CD4-positive, alpha-beta T cell treated with Interleukin-2 at 100 ng/mL for 4 hours (primary cell): ENCODE measurements around the gene SPATS2L.

Source experiments
- DNase-seq: peaks from one replicate; pipeline ENCODE4 v3.0.0-alpha.2; 2020; ENCODE audit warnings: low spot score

Gene SPATS2L

DNA sequence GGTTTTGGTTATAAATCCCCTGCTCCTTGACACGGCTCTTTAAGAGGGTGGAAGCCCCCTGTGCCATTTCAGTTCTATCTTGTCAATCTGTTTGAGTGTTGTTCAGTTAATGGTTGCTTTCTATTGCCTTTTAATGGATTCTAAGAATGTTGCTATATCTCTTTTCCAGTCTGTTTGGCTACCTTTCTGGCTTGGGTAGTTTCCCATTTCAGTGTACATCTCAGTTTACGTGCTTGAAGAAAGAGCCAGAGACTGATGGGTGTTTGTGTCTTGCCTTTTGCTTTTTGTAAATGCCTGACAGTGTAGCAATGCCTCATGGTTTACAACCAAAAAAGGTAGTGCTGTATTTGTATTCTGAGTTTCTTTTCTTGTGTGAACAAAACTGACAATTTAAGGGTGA lies 45.3 kb downstream of the SPATS2L start:
- no peak for DNase-seq

GRCh38 chr2:200352636-200353035 lies 46.1 kb downstream of the SPATS2L start:
- no peak for DNase-seq

GRCh38 chr2:200353120-200353519 lies 46.6 kb downstream of the SPATS2L start:
- DNase-seq, result no peak

DNA sequence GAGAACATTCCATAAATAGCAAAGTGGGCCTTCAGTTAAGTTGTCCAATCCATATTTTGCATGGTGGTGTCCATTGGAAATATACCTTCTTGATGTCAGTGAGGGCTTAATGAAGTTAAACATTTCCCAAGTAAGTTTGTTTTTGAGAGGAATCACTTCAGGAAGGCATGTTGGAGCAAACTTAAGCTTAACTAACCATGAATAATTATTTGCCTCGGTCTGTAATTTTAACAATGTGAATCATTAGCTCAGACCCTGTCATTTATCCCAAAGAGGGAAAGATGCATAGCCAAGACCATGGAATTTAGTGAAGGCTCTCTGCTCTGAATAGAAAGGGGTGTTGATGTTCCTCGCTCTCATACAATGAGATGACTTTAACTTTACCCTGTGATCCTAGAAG lies 47.4 kb downstream of the SPATS2L start:
- DNase-seq, result no peak

- no peak for DNase-seq
Measured at GRCh38 chr2:200354833-200355751, 48.6 kb downstream of the SPATS2L start.

GRCh38 chr2:200356321-200356720 lies 49.8 kb downstream of the SPATS2L start:
- no peak for DNase-seq

DNA sequence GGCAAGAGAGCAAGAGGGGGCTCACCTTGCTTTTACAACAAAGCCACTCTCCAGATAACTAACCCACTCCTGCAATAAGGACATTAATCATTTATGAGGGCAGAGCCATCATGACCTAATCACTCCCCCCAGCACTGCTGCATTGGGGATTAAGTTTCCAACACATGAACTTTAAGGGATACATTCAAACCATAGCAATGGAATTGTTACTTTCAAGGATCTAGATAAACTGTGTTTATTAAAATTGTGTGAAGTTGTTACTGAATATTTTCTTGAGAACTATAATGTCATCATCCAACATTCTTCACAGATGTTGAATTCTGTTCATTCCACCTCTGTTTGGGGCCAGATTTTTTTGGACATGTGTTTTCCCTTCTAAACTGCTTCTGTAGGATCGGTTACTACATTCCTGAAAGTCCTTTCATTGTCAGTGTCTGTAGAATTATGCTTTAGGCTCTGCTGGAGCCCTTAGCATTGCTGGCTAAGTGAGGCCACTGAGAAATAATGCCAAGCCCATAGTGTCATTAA lies 50.4 kb downstream of the SPATS2L start:
- DNase-seq, result no peak

DNA sequence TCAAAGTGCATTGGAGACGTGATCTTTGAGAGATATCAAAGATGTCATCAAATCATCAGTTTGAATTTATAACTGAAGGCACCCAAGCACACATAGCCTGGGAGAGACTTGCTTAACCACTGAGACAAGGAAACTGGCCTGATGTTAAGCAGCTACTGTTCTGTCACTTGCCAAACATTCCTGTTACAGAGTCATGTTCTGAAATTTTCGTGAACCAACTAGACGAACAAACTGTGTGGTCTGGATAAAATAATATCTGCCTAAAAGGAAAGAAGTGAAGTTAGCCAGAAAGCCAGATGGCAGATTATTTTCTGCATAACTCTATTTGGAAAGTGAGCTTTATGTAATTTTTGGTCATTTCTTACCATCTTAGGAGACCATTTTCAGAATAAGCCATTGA lies 51.4 kb downstream of the SPATS2L start:
- no peak for DNase-seq

DNA sequence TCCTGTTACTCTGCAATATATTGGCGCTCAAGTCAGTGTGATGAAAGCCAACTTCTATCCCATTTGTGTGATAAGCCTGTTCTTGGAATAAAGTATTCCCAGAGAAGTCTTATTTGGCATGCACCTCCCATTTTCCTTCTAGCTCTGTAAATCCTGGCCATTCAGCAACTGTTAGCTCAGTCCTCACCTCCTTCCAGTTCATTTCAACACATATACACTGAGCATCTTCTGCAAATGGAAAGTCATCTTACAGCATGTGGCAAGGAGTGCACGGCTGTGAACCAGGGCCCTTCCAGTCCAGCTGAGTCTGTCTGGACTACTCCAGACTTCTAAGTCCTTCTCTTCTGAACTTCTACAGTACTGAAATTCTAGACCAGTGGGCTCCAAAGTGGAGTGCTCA lies 53.1 kb downstream of the SPATS2L start:
- DNase-seq, result no peak

- no peak for DNase-seq
Measured at GRCh38 chr2:200360364-200360763, 53.9 kb downstream of the SPATS2L start.

DNA sequence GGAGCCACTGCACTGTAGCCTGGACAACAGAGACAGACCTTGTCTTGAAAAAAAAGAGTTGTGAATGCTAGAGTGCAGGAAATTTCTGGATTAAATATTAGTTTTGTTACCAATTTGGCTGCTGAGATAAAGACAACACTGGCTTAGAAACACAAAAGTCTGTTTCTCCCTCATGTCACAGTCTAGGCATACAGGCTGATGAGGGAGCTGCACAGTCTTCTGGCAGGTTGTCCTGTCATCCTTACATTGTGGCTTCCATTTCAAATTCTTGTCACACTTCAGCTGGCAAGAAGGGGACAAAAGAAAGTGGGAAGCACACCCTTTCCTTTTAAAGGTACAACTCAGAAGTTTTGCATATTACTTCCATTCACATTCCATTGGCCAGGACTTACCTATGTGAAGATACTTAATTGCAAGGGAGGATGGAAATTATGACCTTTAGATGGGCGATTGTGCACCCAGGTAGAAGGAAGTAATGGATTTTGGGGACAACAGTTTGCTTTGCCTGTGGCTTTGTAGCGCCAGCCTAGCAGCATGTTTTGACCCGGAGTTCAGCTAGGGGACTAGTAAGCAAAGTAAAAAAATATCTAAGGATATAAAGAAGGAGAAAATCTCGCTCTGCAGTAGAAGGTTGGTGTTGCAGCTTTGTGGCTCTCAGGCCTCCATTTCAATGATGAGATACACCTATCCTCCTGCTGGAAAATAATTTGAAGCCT lies 55.9 kb downstream of the SPATS2L start:
- no peak for DNase-seq

- DNase-seq, result no peak
Measured at GRCh38 chr2:200363279-200363678, 56.8 kb downstream of the SPATS2L start.

DNA sequence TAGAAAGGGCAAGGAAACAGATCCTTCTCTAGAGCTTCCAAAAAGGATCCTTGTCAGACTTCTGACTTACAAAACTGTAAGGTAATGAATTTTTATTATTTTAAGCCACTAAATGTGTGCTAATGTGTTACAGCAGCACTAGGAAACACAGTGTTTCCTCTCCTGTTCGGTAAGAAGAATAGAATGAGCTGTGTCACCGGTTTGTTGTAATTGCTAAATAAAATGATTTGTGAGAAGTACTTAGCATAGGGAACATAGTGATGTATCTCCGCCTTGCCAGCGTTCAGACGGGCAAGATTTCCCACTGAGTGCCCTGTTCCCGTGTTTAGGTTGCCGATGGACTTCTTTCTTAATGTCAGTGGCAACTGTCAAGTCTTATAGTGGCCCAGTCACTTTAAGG lies 57.6 kb downstream of the SPATS2L start:
- DNase-seq, result no peak

DNA sequence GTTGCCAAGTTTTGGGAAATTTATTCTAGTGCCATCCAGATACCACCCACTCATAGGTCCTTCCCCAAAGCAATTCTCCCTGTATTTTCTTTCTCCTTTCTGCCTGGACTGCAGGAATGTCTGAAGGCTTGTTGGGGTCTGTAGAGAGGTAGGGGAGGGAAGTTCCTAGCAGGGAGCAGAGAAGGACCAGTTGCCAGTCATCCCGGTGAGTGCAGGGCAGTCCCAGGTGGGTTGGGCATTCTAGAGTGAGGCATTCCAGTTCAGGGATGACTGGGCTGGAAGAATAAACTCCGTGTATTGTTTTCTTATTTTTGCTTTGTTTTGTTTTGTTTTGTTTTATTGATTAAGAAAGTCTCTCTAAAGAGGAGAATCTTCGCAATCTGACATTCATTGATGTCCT lies 58.1 kb downstream of the SPATS2L start:
- no peak for DNase-seq

- DNase-seq, result no peak
Measured at GRCh38 chr2:200365209-200365608, 58.7 kb downstream of the SPATS2L start.

DNA sequence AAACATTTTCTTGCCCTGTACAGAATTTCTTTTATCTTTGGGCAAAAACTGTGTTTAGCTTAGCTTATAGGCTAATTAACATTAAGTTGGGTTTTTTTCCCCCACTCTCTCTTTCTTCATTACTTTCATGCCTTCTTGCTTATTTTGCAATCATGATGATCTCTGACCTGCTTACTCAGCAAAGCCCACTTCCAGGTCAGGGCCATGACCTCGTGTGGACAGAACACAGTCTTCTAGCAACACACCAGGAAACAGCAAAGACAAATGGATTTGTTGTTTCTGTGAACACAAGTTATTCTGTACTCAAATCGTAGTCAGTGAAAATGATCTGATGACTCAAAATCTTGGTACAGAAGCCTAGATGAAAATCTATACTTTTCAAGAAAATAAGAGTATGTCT lies 60.7 kb downstream of the SPATS2L start:
- no peak for DNase-seq

DNA sequence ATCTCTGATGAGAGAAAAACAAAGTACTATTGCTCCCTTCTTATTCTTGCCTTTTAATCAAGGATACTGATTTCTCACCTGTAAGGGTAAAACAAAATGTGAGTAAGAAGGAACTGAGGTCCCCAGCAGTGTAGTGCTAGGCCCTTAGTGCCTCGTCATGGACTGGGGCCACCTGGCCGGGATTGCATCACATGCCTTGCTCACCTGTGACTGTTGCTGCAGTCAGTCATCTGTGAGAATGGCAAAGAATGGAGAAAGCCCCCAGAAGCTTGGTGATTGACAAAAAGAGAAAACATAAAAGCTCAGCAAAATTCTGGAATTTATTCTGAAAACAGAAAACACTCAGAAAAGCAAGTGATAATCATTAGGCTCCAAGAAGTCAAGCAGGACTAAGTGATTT lies 63.4 kb downstream of the SPATS2L start:
- DNase-seq, result no peak

GRCh38 chr2:200373231-200373630 lies 66.7 kb downstream of the SPATS2L start:
- no peak for DNase-seq

DNA sequence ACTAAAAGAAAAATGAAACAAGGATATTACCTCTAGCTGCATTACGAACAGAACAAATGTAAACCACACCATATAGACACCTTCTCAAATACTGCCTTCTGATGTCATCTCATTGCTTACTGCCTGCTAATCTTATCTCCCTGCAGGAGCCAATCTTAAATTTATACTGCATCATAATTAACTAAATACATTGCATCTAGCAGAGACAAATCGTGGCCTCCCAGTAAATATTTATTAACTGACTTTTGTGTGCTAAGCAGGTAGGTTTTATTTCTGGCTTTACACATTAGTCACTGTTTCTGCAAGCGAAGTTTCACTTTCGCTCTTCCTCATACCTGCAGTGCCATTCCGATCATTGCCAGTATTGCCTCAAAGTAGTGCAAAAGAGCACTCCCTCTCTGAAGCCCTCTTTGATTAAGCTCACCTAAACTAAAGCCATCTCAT lies 67.5 kb downstream of the SPATS2L start:
- peak; percentile 68 for DNase-seq

DNA sequence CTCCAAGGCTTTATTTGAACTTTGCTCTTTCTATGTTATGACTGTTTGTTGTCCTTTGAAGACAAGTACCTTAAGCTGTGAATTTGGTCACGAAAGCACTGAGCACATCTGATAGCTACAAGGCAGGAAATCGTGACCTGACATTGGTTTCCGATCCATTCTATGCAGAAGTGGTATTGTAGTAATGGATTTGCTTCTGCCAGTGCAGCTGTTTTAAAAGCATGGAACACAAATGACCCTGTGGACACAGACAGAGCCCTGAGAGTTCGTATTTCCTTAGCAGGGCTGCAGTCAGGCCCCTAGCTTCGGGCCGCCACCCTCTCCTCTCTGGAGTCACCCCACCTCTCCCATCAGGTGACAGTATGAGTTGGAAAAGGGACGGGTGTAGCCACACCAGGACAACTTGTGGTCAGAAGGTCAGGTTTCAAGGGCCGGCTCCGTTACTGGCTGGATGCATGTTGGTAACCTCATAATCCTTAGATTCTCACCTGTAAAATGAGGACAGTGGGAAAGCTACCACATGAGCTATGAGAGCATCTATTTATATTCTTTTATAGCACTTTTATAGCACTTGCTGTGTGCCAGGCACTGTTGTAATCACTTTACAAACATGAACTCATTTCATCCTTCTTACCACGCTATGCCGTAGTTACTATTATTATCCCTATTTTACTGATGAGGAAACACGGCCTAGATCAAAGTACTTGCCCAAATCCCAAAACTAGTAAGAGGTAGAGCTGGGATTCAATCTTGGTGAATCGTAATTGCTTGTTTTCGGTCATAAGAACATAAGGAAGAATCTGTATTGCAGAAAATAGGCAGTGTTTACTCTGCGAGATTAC lies 70.2 kb downstream of the SPATS2L start:
- peak; percentile 33 for DNase-seq

DNA sequence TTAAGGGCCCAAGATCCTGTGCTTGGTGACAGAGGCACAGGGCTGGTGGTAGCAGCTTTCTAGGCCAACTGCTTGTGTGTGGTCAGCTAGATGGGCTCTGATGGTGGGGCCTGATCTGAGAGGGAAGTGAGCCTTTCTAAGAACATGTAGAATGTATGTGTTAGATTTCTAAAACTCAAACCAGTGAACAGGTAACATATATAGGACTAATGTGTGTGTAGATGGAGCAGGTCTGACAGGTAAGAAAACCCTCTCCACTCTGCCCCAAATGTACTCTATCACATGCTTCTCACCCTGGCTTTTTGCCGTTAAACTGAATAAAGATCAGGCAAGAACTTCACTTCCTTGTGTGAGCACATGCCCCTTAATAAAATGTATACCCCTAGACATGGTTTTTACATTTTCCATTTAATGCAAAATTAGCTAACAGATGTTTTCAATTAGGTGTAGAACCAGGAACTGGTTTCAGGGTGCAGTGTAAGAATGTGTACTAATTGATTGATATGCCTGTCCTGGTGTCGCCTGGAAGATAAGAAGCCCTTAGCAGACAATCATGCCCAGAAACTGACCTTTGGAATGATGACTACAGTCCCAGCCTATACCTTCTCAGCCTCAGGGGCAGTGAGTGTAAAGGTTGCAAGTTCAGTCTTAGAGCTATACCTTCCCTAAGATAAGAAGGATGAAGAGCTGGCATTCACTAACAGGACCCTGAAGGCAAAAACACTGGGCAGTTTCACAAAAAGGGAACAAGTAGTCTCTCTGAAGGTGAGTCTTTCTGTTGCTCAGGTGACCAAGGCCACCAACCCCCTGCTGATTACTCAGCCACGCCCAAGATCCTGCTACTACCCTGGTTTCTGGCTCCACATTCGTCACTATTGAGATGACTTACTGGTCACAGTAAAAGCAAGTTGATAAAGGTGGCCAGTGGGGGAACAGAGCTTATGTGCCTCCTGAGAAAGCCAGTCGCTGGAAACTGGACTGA lies 71.2 kb downstream of the SPATS2L start:
- DNase-seq, result no peak
